Activated CD4-positive, alpha-beta T cell treated with anti-CD3 and anti-CD28 coated beads for 48 hours (primary cell): Measurements from ENCODE around the gene PPP1R15B.

ENCODE experiments used
- DNase-seq: peaks from one replicate; pipeline ENCODE4 v3.0.0-alpha.2; 2020

Gene PPP1R15B

GRCh38 chr1:204366759-204367158 is 44.9 kb downstream of the PPP1R15B start:
- peak; percentile 49 for DNase-seq

- peak; percentile 82 for DNase-seq
These were observed 48.1 kb downstream of the PPP1R15B start for GRCh38 chr1:204363335-204364114.

- DNase-seq: no peak
These were observed 48.7 kb downstream of the PPP1R15B start for GRCh38 chr1:204362984-204363334.

DNA sequence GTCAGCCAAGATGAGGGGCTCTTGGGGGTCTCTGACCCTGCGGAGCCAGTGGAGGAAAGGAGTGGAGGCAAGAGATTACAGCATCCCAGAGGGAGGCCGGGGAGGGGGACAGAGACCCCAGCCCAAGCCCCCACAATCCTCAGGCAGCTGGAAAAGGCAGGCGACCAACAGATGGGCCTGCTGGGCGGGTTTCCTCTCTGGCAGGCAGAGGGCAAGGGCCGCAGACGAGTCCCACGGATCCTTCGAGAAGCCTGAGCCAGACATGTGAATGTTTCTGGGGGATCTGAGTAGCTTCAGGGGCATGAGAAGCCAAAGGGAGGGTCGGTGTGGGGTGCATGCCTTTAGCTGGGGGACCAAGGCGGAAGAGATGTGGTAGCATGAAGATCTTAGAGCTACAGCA is 49.8 kb downstream of the PPP1R15B start:
- no peak for DNase-seq

GRCh38 chr1:204361341-204361771 is 50.3 kb downstream of the PPP1R15B start:
- no peak for DNase-seq

DNA sequence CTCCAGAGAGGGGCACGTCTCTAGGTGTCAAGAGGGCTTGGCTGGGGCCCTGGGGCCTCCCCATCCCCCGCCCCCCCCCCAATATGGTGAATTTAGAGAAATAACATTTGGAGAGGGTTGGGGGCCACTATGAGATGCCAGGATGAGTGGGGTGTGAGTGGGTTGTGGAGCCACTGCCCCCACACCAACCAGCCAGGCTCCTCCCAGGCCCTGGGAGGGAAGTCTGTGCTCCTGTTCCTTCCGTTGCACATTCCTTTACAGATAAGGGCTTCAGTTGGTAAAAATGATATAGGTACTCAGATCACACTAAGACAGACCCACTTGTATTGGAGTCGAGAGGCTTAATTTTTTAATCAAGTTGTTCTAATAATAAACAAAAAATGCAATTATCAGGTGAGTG is 51.3 kb downstream of the PPP1R15B start:
- DNase-seq: no peak

DNA sequence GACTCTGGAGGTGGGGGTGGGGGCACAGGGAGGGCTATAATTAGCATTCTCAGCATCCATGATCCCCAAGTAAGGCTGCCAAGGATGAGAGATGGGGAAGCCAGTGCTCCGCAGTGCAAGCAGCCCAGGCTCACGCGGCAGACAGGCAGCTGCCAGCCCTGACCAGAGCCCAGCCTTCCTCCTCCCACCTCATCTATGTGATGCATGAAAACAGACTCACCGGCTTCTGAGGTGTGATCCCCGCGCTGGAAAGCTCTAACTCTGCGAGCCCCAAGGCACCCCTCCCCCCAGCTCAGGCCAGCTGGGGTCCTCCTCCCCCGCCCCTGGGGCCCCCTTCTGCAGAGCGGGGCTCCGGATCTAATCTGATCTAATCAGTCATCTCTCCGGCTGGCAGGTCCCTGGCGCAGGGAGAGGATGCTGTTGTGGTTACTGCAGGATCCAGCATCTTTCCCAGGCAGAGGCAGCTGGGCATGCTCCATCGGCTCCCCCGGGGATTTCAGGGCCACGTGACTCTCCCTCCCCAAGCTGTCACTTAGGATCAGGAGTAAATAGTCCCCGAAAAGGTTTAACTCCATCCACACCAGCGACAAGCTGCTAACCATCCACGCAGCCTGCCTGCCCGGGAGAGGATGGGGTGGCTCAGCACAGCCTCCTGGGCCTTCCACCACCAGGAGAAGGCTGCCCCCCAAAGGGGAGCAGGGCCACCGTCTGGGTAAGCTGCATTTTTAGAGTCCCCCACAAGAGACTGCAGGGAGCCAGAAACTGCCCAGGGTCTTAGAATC is 52.0 kb downstream of the PPP1R15B start, which contains the start of gene PLEKHA6:
TSS of gene PLEKHA6 (minus strand) at position 456 of the 782 bp plus-strand sequence. CDS start 86,202 bp downstream, outside the sequence.
- peak; percentile 46 for DNase-seq

GRCh38 chr1:204359131-204359473 is 52.5 kb downstream of the PPP1R15B start:
- DNase-seq: no peak

DNA sequence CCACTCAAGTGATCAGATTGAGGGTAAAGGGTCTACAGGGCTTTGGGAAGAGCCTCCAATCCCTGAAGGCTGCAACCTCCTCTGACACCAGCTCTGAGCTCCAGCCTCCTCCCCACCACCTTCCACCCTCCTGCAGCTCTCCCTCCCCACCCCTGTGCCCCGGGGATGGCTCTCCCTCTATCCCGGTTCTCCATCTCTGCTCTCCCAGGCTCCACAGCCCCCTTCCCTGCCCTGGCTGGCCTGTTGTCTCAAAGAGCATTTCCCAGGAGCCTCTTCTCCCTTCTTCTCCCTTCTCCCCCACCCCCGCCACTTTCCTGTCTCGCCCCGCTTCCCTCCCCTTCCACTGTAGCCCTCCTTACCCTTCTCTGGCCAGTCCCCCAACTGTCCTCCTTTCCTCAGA is 53.0 kb downstream of the PPP1R15B start:
- DNase-seq: no peak

- DNase-seq: no peak
These were observed 53.8 kb downstream of the PPP1R15B start for GRCh38 chr1:204357551-204358490.

GRCh38 chr1:204356997-204357396 is 54.6 kb downstream of the PPP1R15B start:
- no peak for DNase-seq

GRCh38 chr1:204355913-204356312 is 55.7 kb downstream of the PPP1R15B start:
- DNase-seq: no peak

DNA sequence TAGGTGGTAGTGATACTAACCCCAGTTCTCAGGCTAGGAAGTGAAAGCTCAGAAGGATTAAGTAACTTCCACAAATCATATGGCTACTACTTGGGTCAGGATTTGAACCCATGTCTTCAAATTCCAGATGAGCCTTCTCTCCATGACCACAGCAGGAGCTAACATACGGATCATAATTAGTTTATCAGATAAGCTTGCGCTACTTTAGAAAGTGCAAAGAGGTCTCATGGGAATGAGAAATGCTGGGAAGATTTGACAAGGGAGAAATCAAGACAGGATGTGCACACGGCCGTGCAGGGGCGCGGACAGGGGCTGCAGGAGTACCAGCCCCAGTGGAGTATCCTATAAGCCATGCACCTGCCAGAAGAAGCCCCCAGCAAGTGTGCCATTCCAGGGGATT is 57.0 kb downstream of the PPP1R15B start:
- no peak for DNase-seq
